A549 (cell line): ENCODE measurements around the gene AGBL4. TPM values are rescaled to one million over a fixed set of nuclear protein-coding genes. Genes with fewer than 3 reads are reported as not detected.

Experiments
- ATAC-seq, 2 experiments: fragments of 200-7000 bp in 1 of 2; fragments of >200 bp in 1 of 2; cut with Nextera tagmentation in 1 of 2; cut with Tn5 transposase in 1 of 2; 3 replicates each; pipeline versions ENCODE4 v1.8.0 to v1.9.1; 2018 to 2020; ENCODE audit warnings: mild to moderate bottlenecking in 1 of 2, moderate library complexity in 1 of 2
- CTCF ChIA-PET: fragments of 300-600 bp; sonication (Branson Sonifier 250); formaldehyde crosslinking; extraction: SDS; loops from one replicate; lab custom pipeline; 2021; ENCODE audit warnings: antibody characterized with exemption, inconsistent platforms; lab: Yijun Ruan, JAX
- POLR2A ChIA-PET: fragments of 350-600 bp; formaldehyde crosslinking; extraction: SDS; loops from one replicate; lab custom pipeline; 2021; ENCODE audit warnings: antibody characterized with exemption, inconsistent platforms; lab: Yijun Ruan, JAX
- DNase-seq, 2 experiments: peaks; one replicate each; pipeline versions ENCODE4 v3.0.0 to v3.0.0-alpha.2; 2011 to 2016; ENCODE audit warnings: low read depth in 1 of 2, low spot score in 1 of 2
- FAIRE-seq: peaks from 2 replicates; lab custom pipeline; 2011; peaks lifted over from hg19 to GRCh38; lab: Jason Lieb, UNC
- H3K27ac ChIP-seq, 2 experiments: fragments of >200 bp; sonication (Bioruptor Twin); formaldehyde crosslinking; 3 replicates each; pipeline ENCODE4 v1.5.1; 2016 to 2017
- H3K4me1 ChIP-seq: fragments of >200 bp; sonication (Bioruptor Twin); formaldehyde crosslinking; 3 replicates; pipeline ENCODE4 v1.6.1; 2016
- H3K4me2 ChIP-seq: fragments of >200 bp; sonication (Bioruptor Twin); formaldehyde crosslinking; 3 replicates; pipeline ENCODE4 v1.6.1; 2016
- H3K4me3 ChIP-seq: fragments of >200 bp; sonication (Bioruptor Twin); formaldehyde crosslinking; 3 replicates; pipeline ENCODE4 v1.5.1; 2016
- H3K9me3 ChIP-seq: fragments of >200 bp; sonication (Bioruptor Twin); formaldehyde crosslinking; 3 replicates; pipeline ENCODE4 v1.6.1; 2016
- CBX8 ChIP-seq: fragments of 200-600 bp; sonication (generic); IDR thresholded peaks from 2 replicates; pipeline ENCODE4 v1.6.1; 2016
- EHMT2 ChIP-seq: fragments of 200-600 bp; sonication (generic); IDR thresholded peaks from 2 replicates; pipeline ENCODE4 v1.6.1; 2016; ENCODE audit warnings: antibody characterized with exemption, low read depth, mild to moderate bottlenecking, moderate library complexity
- ESRRA ChIP-seq: fragments of 150-350 bp; IDR thresholded peaks from 2 replicates; pipeline ENCODE4 v1.6.1; 2014; ENCODE audit warnings: mild to moderate bottlenecking, low read length, borderline replicate concordance
- HDAC2 ChIP-seq: fragments of 200-600 bp; sonication (generic); IDR thresholded peaks from 2 replicates; pipeline ENCODE4 v1.6.1; 2016
- JUNB ChIP-seq: fragments of >200 bp; sonication (Bioruptor Twin); formaldehyde crosslinking; IDR thresholded peaks from 2 replicates; pipeline ENCODE4 v1.6.1; 2016
- KDM1A ChIP-seq: fragments of 200-600 bp; sonication (generic); IDR thresholded peaks from 2 replicates; pipeline ENCODE4 v1.6.1; 2016; ENCODE audit warnings: low read depth, mild to moderate bottlenecking
- KDM5A ChIP-seq: fragments of 200-600 bp; sonication (generic); IDR thresholded peaks from 2 replicates; pipeline ENCODE4 v1.6.1; 2016; ENCODE audit warnings: antibody characterized with exemption, mild to moderate bottlenecking
- MAFK ChIP-seq: fragments of 450-650 bp; IDR thresholded peaks from 2 replicates; pipeline ENCODE4 v1.6.1; 2014; ENCODE audit not compliant: partially characterized antibody
- SREBF2 ChIP-seq: fragments of 450-650 bp; IDR thresholded peaks from 2 replicates; pipeline ENCODE4 v1.6.1; 2014; ENCODE audit warnings: mild to moderate bottlenecking, moderate library complexity
- TFCP2L1 ChIP-seq: fragments of 250-450 bp; sonication (Bioruptor Pico); IDR thresholded peaks from 2 replicates; pipeline ENCODE4 v1.5.0; 2021; ENCODE audit warnings: mild to moderate bottlenecking
- ZNF302 ChIP-seq: fragments of 250-450 bp; sonication (Bioruptor Pico); IDR thresholded peaks from 2 replicates; pipeline ENCODE4 v1.9.0; 2021; ENCODE audit warnings: inconsistent platforms, mild to moderate bottlenecking, moderate library complexity
- WGBS: methylation state at CpG from one replicate; pipeline ENCODE4 v1.1.6; 2017; ENCODE audit errors: missing lambda C conversion rate; 5-methylcytosine and 5-hydroxymethylcytosine counted together
- polyA plus RNA-seq, 4 experiments: library from polyadenylated mRNA; depleted of rRNA in 3 of 4; stranded (reverse); fragments of >200 nt; fragmentation: RNase III in 1 of 4; extraction: RNeasy Plus Mini Kit Qiagen cat#74134 plus additional on column Dnase treatment in 1 of 4; gene quantifications; 2 replicates in 3 of 4; 3 replicates in 1 of 4; pipeline ENCODE4 v1.2.3, GENCODE V29; 2011 to 2017
- TF ChIP-seq, protein P1 (sequence below): fragments of 450-650 bp; IDR thresholded peaks from 2 replicates; pipeline ENCODE4 v1.6.1; 2014; ENCODE audit warnings: antibody characterized with exemption
- TF ChIP-seq, protein P2 (sequence below): fragments of >200 bp; sonication (Bioruptor Twin); formaldehyde crosslinking; IDR thresholded peaks from 3 replicates; pipeline ENCODE4 v1.6.1; 2016
- TF ChIP-seq, protein P3 (sequence below): IDR thresholded peaks from 2 replicates; pipeline ENCODE4 v1.6.1; 2012
- TF ChIP-seq, protein P4 (sequence below): fragments of >200 bp; sonication (Bioruptor Twin); formaldehyde crosslinking; IDR thresholded peaks from 2 replicates; pipeline ENCODE4 v1.6.1; 2016
- TF ChIP-seq, protein P5 (sequence below): fragments of 200-600 bp; sonication (generic); IDR thresholded peaks from 2 replicates; pipeline ENCODE4 v1.6.1; 2016; ENCODE audit warnings: antibody characterized with exemption, mild to moderate bottlenecking, moderate library complexity
- TF ChIP-seq, protein P6 (sequence below): fragments of 250-450 bp; sonication (Bioruptor Pico); IDR thresholded peaks from 2 replicates; pipeline ENCODE4 v1.5.0; 2020; ENCODE audit warnings: low read depth, mild to moderate bottlenecking, moderate library complexity

AGBL4 gene
- polyA plus RNA-seq, 2 of the 4 experiments (the other 2 are of a cell fraction), result not detected

DNA sequence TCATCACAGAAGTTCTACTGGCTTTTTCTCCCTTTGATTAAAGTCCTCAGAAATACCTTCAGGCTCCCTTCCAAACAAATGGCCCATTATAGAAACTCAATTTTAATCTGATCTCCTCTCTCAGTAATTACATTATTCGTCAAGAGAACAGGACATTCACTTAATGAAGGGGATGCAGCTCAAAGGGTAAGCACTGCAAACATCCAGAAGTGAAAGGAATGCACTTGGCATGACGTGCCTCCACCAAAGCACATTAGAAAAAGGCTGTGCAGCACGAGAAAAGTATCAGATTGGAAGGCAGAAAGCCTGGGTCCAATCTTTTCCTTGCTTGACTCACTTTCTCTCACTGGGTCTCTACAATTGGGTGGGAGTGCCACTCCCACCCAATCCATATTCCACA, 1024.4 kb downstream of the AGBL4 start:
- WGBS, result 4% methylated on average over 3 of the region's 3 CpGs
- POLR2A ChIA-PET, result no interaction called here
- no peak for FAIRE-seq
- Histone ChIP-seq H3K27ac (no peak overlapping the region), H3K4me1 (no peaks in the 10 kb centered on the region), H3K4me3 (no peak overlapping the region), H3K9me3 (no peaks in the 10 kb centered on the region), H3K4me2 (no peak overlapping the region)
- no peak for ATAC-seq
- CTCF ChIA-PET, result no interaction called here
- TF ChIP-seq, protein P1, sequence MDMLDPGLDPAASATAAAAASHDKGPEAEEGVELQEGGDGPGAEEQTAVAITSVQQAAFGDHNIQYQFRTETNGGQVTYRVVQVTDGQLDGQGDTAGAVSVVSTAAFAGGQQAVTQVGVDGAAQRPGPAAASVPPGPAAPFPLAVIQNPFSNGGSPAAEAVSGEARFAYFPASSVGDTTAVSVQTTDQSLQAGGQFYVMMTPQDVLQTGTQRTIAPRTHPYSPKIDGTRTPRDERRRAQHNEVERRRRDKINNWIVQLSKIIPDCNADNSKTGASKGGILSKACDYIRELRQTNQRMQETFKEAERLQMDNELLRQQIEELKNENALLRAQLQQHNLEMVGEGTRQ, result no peak
- no peak for TF ChIP-seq HDAC2
- TF ChIP-seq KDM1A, result no peak
- no peak for TF ChIP-seq EHMT2
- TF ChIP-seq, protein P2, sequence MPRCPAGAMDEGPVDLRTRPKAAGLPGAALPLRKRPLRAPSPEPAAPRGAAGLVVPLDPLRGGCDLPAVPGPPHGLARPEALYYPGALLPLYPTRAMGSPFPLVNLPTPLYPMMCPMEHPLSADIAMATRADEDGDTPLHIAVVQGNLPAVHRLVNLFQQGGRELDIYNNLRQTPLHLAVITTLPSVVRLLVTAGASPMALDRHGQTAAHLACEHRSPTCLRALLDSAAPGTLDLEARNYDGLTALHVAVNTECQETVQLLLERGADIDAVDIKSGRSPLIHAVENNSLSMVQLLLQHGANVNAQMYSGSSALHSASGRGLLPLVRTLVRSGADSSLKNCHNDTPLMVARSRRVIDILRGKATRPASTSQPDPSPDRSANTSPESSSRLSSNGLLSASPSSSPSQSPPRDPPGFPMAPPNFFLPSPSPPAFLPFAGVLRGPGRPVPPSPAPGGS, result no peak
- TF ChIP-seq, protein P3, sequence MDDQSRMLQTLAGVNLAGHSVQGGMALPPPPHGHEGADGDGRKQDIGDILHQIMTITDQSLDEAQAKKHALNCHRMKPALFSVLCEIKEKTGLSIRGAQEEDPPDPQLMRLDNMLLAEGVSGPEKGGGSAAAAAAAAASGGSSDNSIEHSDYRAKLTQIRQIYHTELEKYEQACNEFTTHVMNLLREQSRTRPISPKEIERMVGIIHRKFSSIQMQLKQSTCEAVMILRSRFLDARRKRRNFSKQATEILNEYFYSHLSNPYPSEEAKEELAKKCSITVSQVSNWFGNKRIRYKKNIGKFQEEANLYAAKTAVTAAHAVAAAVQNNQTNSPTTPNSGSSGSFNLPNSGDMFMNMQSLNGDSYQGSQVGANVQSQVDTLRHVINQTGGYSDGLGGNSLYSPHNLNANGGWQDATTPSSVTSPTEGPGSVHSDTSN, result no peak
- TF ChIP-seq, protein P4, sequence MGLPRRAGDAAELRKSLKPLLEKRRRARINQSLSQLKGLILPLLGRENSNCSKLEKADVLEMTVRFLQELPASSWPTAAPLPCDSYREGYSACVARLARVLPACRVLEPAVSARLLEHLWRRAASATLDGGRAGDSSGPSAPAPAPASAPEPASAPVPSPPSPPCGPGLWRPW, result no peak
- TF ChIP-seq TFCP2L1 (CRISPR knock-in tag), result no peak
- no peak for DNase-seq

DNA sequence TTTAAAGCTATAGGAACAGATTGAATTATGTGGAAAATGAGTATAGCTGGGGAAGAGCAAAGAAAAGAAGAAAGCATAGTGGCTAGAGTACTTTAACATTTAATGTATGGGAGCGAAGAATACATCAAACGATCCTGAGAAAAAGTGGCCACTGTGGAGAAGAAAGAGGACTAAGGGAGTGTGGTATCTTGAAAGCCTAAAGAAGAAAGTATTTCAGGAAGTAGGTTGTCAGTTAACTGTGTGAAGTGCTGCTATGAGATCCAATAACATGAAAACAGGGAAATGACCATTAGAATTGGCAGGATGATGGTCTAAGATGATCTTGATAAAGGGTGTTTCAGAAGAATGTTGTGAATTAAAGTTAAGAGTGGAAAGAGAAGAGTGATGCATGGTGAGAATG, 1027.4 kb downstream of the AGBL4 start:
- ATAC-seq, result no peak
- no peak for DNase-seq
- no peak for FAIRE-seq
- ChIA-PET POLR2A (no interaction called here), CTCF (no interaction called here)
- Histone ChIP-seq H3K4me3 (no peak overlapping the region), H3K4me2 (no peak overlapping the region), H3K9me3 (no peaks in the 10 kb centered on the region), H3K27ac (no peak overlapping the region), H3K4me1 (no peaks in the 10 kb centered on the region)
- 20% methylated on average over 2 of the region's 2 CpGs for WGBS
- TF ChIP-seq, protein P5, sequence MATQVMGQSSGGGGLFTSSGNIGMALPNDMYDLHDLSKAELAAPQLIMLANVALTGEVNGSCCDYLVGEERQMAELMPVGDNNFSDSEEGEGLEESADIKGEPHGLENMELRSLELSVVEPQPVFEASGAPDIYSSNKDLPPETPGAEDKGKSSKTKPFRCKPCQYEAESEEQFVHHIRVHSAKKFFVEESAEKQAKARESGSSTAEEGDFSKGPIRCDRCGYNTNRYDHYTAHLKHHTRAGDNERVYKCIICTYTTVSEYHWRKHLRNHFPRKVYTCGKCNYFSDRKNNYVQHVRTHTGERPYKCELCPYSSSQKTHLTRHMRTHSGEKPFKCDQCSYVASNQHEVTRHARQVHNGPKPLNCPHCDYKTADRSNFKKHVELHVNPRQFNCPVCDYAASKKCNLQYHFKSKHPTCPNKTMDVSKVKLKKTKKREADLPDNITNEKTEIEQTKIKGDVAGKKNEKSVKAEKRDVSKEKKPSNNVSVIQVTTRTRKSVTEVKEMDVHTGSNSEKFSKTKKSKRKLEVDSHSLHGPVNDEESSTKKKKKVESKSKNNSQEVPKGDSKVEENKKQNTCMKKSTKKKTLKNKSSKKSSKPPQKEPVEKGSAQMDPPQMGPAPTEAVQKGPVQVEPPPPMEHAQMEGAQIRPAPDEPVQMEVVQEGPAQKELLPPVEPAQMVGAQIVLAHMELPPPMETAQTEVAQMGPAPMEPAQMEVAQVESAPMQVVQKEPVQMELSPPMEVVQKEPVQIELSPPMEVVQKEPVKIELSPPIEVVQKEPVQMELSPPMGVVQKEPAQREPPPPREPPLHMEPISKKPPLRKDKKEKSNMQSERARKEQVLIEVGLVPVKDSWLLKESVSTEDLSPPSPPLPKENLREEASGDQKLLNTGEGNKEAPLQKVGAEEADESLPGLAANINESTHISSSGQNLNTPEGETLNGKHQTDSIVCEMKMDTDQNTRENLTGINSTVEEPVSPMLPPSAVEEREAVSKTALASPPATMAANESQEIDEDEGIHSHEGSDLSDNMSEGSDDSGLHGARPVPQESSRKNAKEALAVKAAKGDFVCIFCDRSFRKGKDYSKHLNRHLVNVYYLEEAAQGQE, result no peak
- TF ChIP-seq CBX8 (no peak), MAFK (no peak), JUNB (no peak), SREBF2 (no peak), KDM5A (no peak), ESRRA (no peak), ZNF302 (no peak), TFCP2L1 (CRISPR knock-in tag) (no peak)
- TF ChIP-seq, protein P6, sequence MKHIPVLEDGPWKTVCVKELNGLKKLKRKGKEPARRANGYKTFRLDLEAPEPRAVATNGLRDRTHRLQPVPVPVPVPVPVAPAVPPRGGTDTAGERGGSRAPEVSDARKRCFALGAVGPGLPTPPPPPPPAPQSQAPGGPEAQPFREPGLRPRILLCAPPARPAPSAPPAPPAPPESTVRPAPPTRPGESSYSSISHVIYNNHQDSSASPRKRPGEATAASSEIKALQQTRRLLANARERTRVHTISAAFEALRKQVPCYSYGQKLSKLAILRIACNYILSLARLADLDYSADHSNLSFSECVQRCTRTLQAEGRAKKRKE, result no peak
